ENCODE measurements around the gene RNASE9. TPM values are rescaled to one million over a fixed set of nuclear protein-coding genes. Genes with fewer than 3 reads are reported as not detected.
A peak's percentile ranks its signal among the peaks of the same experiment; 100 is the strongest.
"Not testable (repeated sequence)": the region's sequence is repeated elsewhere in the genome, so short reads cannot be mapped to it uniquely, and the experiment has no call there.

The RNASE9 gene
- total RNA-seq, 1 donor from 2014 or later = not detected

- Mint-ChIP-seq H3K4me1 (ENCODE audit: low read depth) (no peaks in the 10 kb centered on the region), H3K27me3 (no peaks in the 10 kb centered on the region), H3K27ac (no peak overlapping the region), H3K4me3 (ENCODE audit: low read depth) (no peak overlapping the region), H3K36me3 (ENCODE audit: insufficient read depth) (no peaks in the 10 kb centered on the region), H3K9me3 (ENCODE audit: low read depth) (peaks cover 8% of the 10 kb centered on the region)
- no peak for TF ChIP-seq CTCF (IDR thresholded peaks at IDR 0.05; ENCODE audit: unreplicated experiment)
- no peak for DNase-seq (ENCODE audit: low spot score, unreplicated experiment)
Measured at GRCh38 chr14:20569066-20569465, 8.2 kb upstream of the RNASE9 start.

GRCh38 chr14:20568393-20568792, 7.5 kb upstream of the RNASE9 start:
- H3K36me3 Mint-ChIP-seq (ENCODE audit: insufficient read depth) = no peaks in the 10 kb centered on the region
- H3K27ac Mint-ChIP-seq = no peak overlapping the region
- H3K4me3 Mint-ChIP-seq (ENCODE audit: low read depth) = no peak overlapping the region
- DNase-seq (ENCODE audit: low spot score, unreplicated experiment) = no peak
- H3K9me3 Mint-ChIP-seq (ENCODE audit: low read depth) = peaks cover 8% of the 10 kb centered on the region
- no peaks in the 10 kb centered on the region for H3K4me1 Mint-ChIP-seq (ENCODE audit: low read depth)
- TF ChIP-seq CTCF (IDR thresholded peaks at IDR 0.05; ENCODE audit: unreplicated experiment) = no peak
- no peaks in the 10 kb centered on the region for H3K27me3 Mint-ChIP-seq

GRCh38 chr14:20567199-20567598, 6.4 kb upstream of the RNASE9 start:
- H3K4me3 Mint-ChIP-seq (ENCODE audit: low read depth); H3K4me1 Mint-ChIP-seq (ENCODE audit: low read depth); DNase-seq (ENCODE audit: low spot score, unreplicated experiment); H3K27ac Mint-ChIP-seq; H3K9me3 Mint-ChIP-seq (ENCODE audit: low read depth); H3K27me3 Mint-ChIP-seq; H3K36me3 Mint-ChIP-seq (ENCODE audit: insufficient read depth): not testable (repeated sequence)

GRCh38 chr14:20564501-20564997, 3.7 kb upstream of the RNASE9 start:
- Mint-ChIP-seq H3K36me3 (ENCODE audit: insufficient read depth) (no peaks in the 10 kb centered on the region), H3K27ac (no peak overlapping the region), H3K4me1 (ENCODE audit: low read depth) (peaks cover 3% of the 10 kb centered on the region), H3K4me3 (ENCODE audit: low read depth) (no peak overlapping the region), H3K27me3 (no peaks in the 10 kb centered on the region), H3K9me3 (ENCODE audit: low read depth) (peaks cover 4% of the 10 kb centered on the region)
- TF ChIP-seq CTCF (IDR thresholded peaks at IDR 0.05; ENCODE audit: unreplicated experiment) = no peak
- DNase-seq (ENCODE audit: low spot score, unreplicated experiment) = no peak

GRCh38 chr14:20563971-20564370, 3.1 kb upstream of the RNASE9 start:
- Mint-ChIP-seq H3K4me3 (ENCODE audit: low read depth) (no peak overlapping the region), H3K4me1 (ENCODE audit: low read depth) (peaks cover 8% of the 10 kb centered on the region), H3K27ac (no peak overlapping the region), H3K27me3 (no peaks in the 10 kb centered on the region), H3K36me3 (ENCODE audit: insufficient read depth) (no peaks in the 10 kb centered on the region), H3K9me3 (ENCODE audit: low read depth) (peaks cover 4% of the 10 kb centered on the region)
- no peak for TF ChIP-seq CTCF (IDR thresholded peaks at IDR 0.05; ENCODE audit: unreplicated experiment)
- DNase-seq (ENCODE audit: low spot score, unreplicated experiment) = no peak

- H3K4me1 Mint-ChIP-seq (ENCODE audit: low read depth) = peaks cover 21% of the 10 kb centered on the region
- no peak overlapping the region for H3K4me3 Mint-ChIP-seq (ENCODE audit: low read depth)
- H3K9me3 Mint-ChIP-seq (ENCODE audit: low read depth) = no peaks in the 10 kb centered on the region
- no peak for TF ChIP-seq CTCF (IDR thresholded peaks at IDR 0.05; ENCODE audit: unreplicated experiment)
- no peaks in the 10 kb centered on the region for H3K27me3 Mint-ChIP-seq
- H3K27ac Mint-ChIP-seq = peak overlapping the region; percentile 25
- DNase-seq (ENCODE audit: low spot score, unreplicated experiment) = no peak
- H3K36me3 Mint-ChIP-seq (ENCODE audit: insufficient read depth) = no peaks in the 10 kb centered on the region
Measured at GRCh38 chr14:20559461-20559904, 1.4 kb downstream of the RNASE9 start.
